ENCODE results near the gene KERA.
"Not testable (repeated sequence)": the region's sequence is repeated elsewhere in the genome, so short reads cannot be mapped to it uniquely, and the experiment has no call there.

Gene KERA, protein sequence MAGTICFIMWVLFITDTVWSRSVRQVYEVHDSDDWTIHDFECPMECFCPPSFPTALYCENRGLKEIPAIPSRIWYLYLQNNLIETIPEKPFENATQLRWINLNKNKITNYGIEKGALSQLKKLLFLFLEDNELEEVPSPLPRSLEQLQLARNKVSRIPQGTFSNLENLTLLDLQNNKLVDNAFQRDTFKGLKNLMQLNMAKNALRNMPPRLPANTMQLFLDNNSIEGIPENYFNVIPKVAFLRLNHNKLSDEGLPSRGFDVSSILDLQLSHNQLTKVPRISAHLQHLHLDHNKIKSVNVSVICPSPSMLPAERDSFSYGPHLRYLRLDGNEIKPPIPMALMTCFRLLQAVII

DNA sequence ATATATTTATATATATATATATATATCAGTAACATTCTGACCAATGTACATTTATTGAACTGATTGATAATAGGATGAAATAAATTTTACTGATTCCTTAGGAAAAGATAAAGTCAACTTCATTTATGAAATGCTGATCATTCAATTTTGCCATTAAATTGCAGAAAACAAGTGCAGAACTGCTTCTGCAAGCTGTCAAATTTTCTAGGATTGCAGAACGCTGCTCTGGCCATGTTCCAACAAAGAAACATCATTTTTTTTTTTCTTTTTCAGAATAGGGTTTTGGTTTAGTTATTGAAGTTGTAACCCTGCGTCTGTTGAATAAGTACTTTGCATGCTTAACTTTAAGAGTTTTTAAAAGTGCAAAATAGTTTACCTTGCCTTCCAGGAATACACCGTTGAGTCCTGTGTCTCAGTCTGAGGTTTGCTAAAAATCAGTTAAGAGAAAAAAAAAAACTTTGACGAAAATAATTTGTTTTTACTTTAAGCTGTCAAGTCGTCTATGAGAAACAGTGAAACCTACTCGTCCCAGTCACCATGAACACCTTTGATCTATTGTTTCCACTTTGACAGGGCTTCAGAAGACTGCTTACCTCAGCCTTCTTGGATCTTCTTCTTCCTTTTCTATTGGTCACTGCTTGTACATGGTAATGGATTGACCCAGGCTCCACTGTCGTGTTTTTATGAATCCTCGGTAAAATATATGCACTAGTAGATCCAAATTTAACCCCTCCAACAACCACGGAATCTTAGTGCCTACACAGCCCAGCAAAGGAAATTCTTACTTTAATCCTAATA, at the start of gene KERA:
Gene KERA (minus strand): TSS at position 657 of the 798 bp plus-strand sequence. CDS start 1,743 bp downstream, outside the sequence.
- DNase-seq, result no peak

DNA sequence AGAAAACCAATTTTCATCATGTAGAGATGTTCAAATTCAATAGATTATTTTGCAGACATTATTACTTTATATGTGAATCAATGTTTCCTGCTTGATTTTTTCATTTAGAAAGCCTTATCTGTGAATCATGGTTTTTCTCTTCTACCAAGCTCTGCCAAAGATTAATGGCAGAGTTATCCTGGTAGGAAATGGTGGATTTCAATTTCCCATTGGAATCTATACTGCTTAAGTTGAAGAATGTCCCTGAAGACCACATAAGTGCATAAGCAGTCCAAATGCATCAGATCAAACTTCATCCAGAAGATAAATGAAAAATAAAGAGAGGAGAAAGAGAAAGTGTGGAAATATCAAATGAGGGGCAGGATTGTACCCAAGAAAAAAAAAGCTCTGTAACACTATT, 48.5 kb upstream of the KERA start:
- DNase-seq, result no peak

DNA sequence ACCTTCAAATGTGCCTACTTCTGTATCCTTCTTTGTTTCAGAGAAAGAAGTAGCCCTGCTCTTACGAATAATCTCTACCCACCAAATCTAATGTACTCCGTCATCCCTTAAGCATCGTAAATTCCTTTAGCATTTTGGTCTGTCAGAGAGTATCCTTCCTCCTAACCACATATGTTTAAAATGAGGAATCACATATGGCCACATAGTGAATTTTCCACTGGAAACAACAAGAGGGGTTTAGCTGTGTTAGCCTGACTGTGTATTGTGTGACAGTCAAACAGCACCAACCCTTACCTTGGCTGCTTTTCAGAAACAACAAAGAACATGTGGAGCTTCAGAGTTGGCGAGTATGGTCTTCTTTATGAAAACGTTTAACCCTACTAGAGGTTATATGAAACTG, 48.0 kb upstream of the KERA start:
- no peak for DNase-seq

DNA sequence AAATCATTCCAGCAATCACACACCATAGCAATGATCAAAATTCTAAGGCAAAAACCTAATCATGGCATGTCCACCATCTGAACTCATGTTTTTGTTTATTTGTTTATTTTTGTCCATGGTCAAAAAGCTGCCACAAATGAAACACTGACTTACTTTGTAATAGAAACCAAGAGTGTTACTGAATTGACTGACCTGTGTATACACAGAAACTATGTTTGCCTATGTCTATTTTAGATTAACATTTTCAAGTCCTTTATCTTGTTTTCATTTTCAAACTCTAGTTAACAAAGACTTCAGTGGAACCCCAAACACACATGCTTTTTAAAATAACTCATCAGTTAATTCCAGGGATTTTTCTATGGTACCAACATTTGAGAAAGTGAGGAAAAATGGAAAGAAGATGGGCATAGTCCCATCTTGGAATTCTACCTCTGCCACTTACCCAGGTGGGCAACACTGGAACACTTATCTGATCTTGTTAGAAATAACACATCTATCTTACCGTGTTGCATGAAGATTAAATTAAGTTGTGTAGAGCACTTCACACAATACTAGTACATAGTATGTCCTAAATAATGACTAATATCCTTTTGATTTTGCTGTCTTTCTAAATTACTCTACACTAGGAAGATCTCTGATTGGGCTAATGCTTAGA, 47.1 kb upstream of the KERA start:
- no peak for DNase-seq

DNA sequence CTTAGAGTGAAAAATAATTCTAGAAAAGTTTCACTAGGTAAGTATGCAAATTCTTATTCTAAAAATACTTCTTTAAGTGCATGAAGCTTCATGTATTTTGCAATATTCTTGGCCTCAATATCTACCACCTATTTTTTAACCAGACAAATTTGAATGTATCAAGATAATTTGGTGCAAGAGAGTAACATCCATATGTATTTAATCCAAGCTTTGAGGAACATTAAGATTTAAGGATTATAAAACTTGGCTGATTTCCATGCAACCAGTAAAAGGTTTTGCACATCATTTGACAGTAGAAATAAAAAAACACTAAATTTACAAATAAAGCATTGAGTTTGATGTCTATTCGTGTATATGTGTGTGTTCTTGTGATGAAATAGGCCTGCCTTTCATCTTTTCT, 45.8 kb upstream of the KERA start:
- DNase-seq, result no peak

DNA sequence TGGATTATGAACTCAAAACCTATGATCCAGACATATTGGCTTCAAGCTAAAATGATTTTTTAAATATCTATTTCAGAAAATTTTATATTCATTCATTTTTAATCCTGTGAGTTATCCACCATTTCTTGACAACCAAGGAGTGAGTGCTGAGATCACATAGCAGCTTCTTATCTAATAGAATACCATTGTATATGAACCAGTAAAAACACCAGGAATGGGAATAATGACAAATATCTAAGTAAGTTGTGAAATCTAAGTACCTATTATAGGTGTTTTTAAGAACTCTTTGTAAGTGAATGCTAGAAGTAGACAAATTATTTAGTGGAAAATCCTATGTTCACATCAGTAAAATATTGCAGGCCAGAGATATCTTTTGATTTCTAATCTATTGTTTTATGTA, 45.3 kb upstream of the KERA start:
- DNase-seq, result no peak

DNA sequence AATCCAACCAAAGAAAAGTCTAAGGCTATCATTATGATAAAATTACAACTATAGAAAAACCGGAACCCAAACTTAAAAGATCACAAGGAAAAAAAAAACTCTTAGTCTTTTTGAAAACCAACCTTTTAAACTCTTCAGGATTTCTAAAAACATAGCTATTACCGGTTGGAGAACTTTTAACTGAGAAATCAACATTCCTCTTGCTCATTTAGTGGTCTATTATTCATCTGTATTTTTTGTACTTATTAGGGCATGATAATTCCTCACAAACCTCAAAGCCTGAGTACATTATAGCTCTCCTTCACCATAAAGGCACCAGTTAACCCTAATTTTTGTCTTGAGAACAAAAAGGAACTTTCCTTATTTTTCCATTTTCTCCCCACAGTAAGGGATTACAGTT, 43.1 kb upstream of the KERA start:
- DNase-seq, result peak; percentile 49

DNA sequence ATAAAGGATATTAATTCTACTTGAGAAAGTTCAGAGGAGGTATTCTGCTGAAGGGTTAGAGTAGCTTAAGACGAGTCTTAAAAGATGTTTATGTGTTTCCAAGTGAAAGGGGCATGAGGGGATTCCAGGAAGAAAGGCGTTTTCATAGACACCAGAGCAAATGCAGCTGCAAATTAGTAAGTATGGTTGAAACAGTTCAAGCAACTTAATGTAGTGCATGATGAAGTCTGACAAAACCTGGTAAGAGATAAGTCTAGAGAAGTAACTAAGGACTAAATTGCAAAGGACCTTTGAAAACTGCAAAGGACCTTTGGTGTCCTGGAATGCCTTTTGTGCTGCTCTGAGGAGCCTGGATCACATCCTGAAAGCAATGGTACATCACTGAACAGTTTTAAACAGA, 42.0 kb upstream of the KERA start:
- DNase-seq, result no peak

DNA sequence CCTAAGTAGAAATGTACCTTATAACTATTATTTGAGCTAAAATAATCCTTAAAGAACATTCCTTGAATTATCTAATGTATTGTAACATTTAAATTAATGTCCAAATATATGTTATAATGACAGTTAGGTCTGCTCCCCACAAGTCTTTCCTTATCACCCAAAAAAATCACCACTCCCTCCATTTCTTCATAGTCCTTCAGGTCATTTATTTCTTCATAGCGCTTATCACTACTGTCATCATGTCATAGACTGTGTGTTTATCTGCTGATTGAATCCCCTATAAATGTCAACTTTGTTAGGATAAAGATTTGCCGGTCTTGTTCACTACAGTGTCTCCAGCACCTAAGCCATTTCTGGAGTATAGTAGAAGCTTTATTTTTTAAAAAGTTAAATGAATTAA, 41.5 kb upstream of the KERA start:
- DNase-seq, result no peak

DNA sequence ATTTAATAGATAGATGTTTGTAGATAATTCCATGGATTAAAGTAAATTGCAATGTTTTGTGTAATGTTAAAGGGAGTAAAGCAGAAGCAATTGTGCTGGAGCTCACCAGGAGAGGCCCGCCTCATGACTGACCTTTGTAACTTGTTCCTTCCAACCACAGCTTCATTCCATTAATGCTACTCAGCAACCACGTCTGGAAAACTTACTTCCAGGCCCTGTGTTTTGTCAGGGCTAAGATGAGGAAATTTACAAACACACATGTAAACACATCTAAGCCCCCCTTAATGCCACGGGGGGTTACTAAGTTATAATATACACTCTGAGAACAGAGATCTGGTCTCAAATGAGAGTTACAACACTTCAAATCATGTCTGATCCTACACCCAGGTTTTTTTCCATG, 41.1 kb upstream of the KERA start:
- peak; percentile 94 for DNase-seq

DNA sequence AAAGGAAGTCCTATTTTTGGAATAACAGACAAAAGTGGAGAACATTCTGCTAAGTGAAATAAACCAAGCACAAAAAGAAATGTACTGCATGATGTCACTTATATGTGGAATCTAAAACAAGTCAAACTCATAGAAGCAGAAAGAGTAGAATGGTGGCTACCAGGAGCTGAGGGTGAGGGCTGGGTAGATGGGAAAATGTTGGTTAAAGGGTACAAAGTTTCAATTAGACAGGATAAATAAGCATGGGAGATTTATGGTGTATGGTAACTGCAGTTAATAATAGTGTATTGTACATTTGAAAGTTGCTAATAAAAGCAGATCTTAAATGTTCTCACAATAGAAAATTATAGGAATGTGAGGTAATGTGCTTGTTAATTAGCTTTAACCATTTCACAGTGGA, 40.6 kb upstream of the KERA start:
- no peak for DNase-seq

DNA sequence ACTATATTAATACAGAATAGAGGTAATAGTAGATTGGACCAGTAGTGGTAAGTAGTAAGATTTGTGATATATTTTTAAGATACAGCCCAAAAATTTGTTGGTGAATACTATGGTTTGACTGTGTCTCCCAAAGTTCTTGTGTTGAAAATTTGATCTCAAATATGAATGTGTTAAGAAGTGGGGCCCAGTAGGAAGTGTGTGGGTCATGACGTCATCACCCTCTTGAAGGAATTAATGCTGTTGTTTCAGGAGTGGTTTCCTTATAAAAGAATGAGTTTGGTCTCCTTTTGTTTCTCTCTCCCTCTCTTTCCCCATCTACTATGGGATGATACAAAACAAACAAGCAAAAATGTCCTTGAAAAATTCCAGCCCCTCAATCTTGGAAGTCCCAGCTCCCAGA, 37.1 kb upstream of the KERA start:
- DNase-seq, result no peak

DNA sequence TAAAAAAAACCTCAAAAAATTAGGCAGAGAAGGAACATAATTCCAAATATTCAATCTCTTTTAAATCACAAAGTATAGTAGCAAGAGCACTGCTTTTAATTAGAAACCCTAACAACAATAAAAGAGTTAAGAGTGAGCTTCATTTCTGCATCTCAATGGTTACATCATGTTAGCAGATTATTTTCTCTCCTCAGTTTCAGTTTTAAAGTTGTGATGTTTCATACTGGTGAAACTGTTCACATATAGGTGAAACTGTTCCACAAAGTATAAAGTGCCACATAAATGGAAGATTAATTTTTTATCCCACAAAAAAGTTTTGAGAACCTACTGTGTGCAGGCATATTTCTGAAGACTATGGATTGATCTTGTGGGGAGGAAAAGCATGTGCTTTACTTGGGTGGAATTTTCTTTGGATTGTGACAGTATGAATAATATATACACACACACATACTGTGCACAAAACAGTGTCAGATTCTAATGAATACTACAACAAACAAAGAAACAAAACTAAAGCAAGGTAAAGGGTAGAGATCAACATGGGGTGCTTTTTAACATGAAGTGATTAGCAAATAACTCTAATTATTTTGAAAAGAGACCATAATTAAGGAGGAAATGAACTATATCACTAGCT, 36.3 kb upstream of the KERA start:
- no peak for DNase-seq

DNA sequence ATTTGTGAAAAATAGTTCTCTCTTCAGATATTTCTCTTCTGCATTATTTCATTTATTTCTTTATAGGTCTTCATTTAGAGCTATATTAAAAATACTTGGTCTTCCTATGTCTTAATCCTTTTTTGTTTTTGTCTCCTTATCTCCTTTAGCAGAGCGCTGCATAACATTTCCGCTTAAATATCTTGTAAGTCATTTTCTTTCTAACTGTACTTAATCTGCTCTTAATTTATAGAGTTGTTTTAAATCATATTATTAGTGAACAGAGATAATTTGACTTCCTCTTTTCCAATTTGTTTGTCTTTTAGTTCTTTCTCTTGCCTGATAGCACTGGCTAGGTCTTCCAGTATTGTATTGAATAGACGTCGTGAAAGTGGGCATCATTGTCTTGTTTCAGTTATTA, 35.5 kb upstream of the KERA start:
- no peak for DNase-seq

DNA sequence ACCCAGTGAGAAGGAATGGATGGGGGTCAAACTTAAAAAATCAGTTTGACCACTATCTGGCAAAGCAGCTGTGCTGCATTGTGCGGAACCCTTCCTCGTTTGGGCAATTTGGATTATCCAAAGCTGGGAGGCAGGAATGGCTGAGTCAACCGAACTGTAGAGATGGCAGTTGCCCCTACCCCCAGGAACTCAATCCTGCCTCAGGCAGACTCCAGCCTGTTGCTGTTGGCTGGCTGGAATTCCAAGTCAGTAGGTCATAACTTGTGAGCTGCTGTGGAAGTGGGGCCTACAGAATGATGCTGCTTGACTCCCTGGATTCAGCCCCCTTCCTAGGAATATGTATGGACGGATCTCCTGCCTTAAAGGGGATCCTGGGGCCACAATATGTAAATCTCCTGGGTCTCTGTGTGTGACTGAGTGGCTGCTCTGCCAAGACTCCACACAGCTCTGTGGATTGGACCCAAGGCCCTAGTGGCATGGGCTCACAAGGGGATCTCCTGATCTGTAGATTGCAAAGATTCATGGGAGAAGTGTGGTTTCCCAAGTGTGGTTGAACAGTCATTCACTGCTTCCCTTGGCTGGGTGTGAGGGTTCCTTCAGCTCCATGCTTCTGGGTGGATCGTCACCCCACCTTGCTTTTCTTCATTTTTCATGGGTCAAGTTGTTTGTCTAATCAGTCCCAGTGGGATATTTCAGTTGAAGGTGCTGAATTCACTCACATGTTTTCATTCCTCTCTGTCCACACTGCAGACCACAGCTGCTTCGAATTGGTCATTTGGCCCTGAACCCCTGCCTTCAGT, 34.3 kb upstream of the KERA start:
- DNase-seq, result no peak

DNA sequence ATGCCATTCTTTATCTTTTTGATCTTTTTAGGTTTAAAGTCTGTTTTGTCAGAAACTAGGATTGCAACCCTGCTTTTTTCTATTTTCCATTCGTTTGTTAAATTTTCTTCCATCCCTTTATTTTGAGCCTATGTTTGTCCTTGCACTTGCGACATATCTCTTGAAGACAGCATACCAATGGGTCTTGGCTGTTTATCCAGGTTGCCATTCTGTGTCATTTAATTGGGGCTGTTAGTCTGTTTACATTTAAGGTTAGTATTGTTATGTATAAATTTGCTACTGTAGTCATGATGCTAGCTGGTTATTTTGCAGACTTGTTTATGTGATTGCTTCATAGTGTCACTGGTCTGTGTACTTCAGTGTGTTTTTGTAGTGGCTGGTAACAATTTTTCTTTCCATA, 32.1 kb upstream of the KERA start:
- DNase-seq, result not testable (repeated sequence)

DNA sequence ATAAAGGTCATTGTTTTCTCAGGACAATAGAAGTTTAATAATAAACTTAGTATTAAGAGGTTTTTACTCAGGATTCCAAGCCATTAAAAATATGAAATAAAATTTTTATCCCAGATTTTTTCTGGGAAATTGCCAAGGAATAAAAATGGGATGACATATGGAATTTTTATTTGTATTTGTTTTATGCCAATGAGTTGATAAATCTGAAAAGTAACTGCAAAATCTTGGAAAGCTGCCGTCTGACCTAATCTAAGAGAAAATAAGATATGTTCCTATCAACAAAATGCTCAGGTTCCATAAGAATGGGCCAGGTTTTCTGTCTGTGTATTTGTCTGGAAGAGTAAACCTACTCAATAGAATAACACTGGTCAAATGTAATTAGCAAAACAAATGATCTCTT, 22.2 kb upstream of the KERA start:
- no peak for DNase-seq

DNA sequence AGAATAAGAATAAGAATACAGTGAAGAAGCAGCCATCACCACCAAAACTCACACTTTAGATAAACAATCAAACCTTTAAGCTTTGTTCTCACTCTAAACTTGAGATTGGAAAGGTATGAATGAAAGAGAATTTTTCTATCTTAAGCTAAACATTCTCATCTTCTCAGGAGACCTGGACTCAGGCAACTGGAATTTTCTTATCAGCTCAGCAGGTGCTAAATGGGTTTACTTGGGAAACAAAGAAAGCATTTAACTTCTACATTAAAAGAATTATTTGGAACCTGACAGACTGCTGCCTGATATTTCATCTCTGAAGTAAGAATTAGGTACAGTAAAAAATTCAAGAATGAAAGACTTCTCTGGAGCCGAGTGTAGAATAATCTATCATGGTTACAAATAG, 20.7 kb upstream of the KERA start:
- DNase-seq, result no peak

DNA sequence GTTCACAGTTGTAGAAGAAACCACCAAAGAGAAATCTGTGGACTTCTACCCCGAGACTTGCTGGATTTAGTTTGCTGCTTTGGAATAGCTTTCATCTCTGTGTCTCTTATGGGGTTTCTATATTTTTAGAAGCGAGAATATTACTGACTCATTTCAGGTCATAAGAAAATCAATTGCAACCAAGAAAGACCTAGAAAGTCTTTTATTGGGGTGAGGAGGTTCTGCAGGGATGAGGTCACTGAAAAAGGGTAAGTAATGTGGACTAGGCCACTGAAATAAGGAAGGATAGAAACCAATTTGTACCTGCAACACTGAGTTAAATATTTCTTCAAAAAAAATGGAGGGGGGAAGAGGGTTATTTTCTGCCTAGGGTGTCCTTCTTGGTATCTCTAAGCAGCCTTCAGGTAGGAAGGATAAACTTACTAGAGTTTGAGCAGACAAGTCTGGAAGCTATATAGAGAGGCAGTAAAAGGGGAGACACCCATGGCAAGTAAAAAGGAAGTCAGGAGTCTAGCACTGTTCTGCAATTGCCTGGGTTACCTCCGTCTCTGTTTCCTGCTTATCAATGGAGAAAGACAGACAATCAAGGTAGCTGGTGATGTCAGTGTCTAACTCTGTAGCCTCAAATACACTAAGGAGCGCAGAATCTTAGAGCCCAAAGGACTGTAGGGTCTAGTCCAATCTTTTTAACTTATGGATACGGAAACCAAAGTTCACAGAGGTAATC, 19.6 kb upstream of the KERA start:
- DNase-seq, result no peak

DNA sequence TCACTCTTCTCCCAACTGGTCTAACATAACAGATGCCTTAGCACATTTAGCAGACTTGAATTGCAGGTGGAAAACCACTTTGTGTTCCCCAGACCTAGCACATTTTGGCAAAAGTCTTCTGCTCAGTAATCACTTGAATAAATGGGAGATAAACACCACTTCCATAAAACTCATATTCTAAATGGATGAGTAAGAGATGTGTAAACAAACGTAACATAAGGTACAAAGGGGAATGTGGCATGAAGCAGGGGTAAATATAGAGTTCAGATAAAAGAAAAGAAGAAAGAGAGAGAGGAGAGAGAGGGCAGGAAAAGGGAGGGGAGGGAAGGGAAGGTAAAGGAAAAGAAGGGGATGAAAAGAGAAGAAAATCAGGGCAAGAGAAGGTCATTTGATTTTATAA, 17.0 kb upstream of the KERA start:
- no peak for DNase-seq

DNA sequence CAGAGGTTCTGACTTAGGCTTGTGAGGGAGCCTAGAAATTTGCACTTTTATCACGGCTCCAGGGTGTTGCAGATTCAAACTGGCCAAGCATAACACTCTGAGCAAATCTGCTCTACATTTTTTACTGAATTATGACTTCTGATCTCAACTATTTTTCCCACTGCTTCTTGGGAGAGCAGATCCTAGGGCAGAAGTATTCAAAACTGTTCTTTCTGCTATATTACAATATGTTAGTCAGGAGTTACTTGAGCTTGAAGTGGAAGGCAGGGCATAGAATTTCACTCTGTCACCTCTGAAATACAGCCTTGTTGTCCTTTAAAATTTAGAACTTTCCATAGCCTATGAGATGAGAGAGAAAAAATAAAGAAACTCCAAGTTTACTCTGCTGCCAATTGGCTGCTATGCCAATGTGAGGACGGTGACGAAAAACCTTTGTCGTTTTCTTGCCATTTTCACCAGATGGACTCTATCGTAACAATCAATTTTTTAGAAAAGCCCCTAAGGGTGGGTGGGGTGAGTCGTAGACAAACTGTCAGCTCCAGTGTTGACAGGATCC, 16.4 kb upstream of the KERA start:
- DNase-seq, result no peak

DNA sequence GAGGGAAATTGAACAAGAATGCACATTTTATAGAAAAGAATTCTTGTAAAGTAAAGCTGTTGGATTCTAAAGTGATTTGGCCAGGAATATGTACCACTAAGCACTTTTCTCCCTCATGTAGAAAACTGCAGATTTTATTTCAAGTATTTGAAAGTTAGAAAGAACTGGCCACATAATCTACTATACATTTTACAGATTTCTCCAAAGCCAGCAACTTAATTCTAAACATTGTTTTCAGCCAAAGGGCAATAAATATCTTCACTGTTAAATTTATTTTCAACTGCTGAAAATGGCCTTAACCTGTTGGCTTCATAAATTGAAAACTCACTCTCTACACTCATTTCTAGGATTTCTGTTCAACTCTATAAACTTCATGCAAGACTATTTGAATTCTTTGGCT, 15.6 kb upstream of the KERA start:
- no peak for DNase-seq

All from HCEC 1CT (cell line).